Measurements from ENCODE around the gene ATP1A1. TPM values are rescaled to one million over a fixed set of nuclear protein-coding genes. Genes with fewer than 3 reads are reported as not detected.
A peak's percentile ranks its signal among the peaks of the same experiment; 100 is the strongest.

Gene ATP1A1
- total and polyA plus RNA-seq, 2 experiments from 2014 or later = 117 to 202 TPM

- peaks cover 4% of the 10 kb centered on the region for H3K27me3 Mint-ChIP-seq (ENCODE audit: insufficient read depth, low read depth, poor library complexity)
- H3K4me3 ChIP-seq = no peak overlapping the region
Measured at GRCh38 chr1:116428576-116428975, 55.5 kb downstream of the ATP1A1 start.

GRCh38 chr1:116429821-116430374 lies 56.9 kb downstream of the ATP1A1 start:
- Histone ChIP-seq H2AFZ (no peak overlapping the region), H3K4me3 (no peak overlapping the region), H4K20me1 (replicated peaks; ENCODE audit: insufficient read depth) (no peaks in the 10 kb centered on the region), H3F3A (replicated peaks; ENCODE audit: low read depth) (no peaks in the 10 kb centered on the region), H3K9me2 (ENCODE audit: insufficient read depth) (no peaks in the 10 kb centered on the region), H3K36me3 (ENCODE audit: insufficient read depth) (no peaks in the 10 kb centered on the region), H3K27me3 (ENCODE audit: insufficient read depth) (no peaks in the 10 kb centered on the region), H3K4me1 (ENCODE audit: insufficient read depth) (no peaks in the 10 kb centered on the region), H3K27ac (ENCODE audit: low read depth) (no peak overlapping the region), H3K4me2 (no peak overlapping the region), H3K79me2 (replicated peaks; ENCODE audit: insufficient read depth) (no peaks in the 10 kb centered on the region)
- Mint-ChIP-seq H3K4me1 (peaks cover 3% of the 10 kb centered on the region; the same call in 2 of the 3 replicates), H3K4me3 (no peak overlapping the region), H3K27me3 (ENCODE audit: insufficient read depth, low read depth, poor library complexity) (peaks cover 4% of the 10 kb centered on the region), H3K36me3 (ENCODE audit: low read depth) (no peaks in the 10 kb centered on the region), H3K9me3 (no peaks in the 10 kb centered on the region; the same call in 2 of the 3 replicates), H3K27ac (no peak overlapping the region)
- DNase-seq (ENCODE audit: low spot score) (no peak), ATAC-seq (no peak)
- TF ChIP-seq CTCF (conservative IDR thresholded peaks at IDR 0.05; ENCODE audit: low read depth in 2 of 2) = no peak
- no peak for TF ChIP-seq STAT1 (IDR thresholded peaks at IDR 0.05; ENCODE audit: unreplicated experiment)
- TF ChIP-seq ETS1 (IDR thresholded peaks at IDR 0.05) = no peak
- no peak for TF ChIP-seq ZNF331 (CRISPR knock-in tag; IDR thresholded peaks at IDR 0.05; ENCODE audit: low read depth)

More at GRCh38 chr1:116428576-116428975, 55.5 kb downstream of the ATP1A1 start:
- Histone ChIP-seq H3K36me3 (ENCODE audit: insufficient read depth) (no peaks in the 10 kb centered on the region), H3K9me2 (ENCODE audit: insufficient read depth) (no peaks in the 10 kb centered on the region), H2AFZ (peak overlapping the region; percentile 47), H3K79me2 (replicated peaks; ENCODE audit: insufficient read depth) (no peaks in the 10 kb centered on the region), H3F3A (replicated peaks; ENCODE audit: low read depth) (no peaks in the 10 kb centered on the region), H3K27ac (ENCODE audit: low read depth) (no peak overlapping the region), H3K4me2 (no peak overlapping the region), H4K20me1 (replicated peaks; ENCODE audit: insufficient read depth) (no peaks in the 10 kb centered on the region), H3K27me3 (ENCODE audit: insufficient read depth) (no peaks in the 10 kb centered on the region), H3K4me1 (ENCODE audit: insufficient read depth) (no peaks in the 10 kb centered on the region)
- TF ChIP-seq REST (IDR thresholded peaks at IDR 0.05; ENCODE audit: unreplicated experiment) = no peak
- no peak for TF ChIP-seq EZH2phosphoT487 (IDR thresholded peaks at IDR 0.05; ENCODE audit: unreplicated experiment)
- no peak for TF ChIP-seq ZNF331 (CRISPR knock-in tag; IDR thresholded peaks at IDR 0.05; ENCODE audit: low read depth)
- no peak for TF ChIP-seq STAT1 (IDR thresholded peaks at IDR 0.05; ENCODE audit: unreplicated experiment)
- no peaks in the 10 kb centered on the region for H3K36me3 Mint-ChIP-seq (ENCODE audit: low read depth)
- H3K27ac Mint-ChIP-seq = no peak overlapping the region
- no peaks in the 10 kb centered on the region; the same call in 2 of the 3 replicates for H3K9me3 Mint-ChIP-seq
- no peak overlapping the region for H3K4me3 Mint-ChIP-seq
- ATAC-seq (no peak; the same call in 2 of the 3 replicates), DNase-seq (ENCODE audit: low spot score) (no peak)
- peaks cover 3% of the 10 kb centered on the region; the same call in 2 of the 3 replicates for H3K4me1 Mint-ChIP-seq
